H7 (cell line): ENCODE measurements around the gene KLHL2. TPM values are rescaled to one million over a fixed set of nuclear protein-coding genes. Genes with fewer than 3 reads are reported as not detected.
"Not testable (repeated sequence)": the region's sequence is repeated elsewhere in the genome, so short reads cannot be mapped to it uniquely, and the experiment has no call there.

ENCODE experiments used
- DNase-seq: peaks from one replicate; pipeline ENCODE4 v3.0.0; 2012
- H3K27me3 ChIP-seq: 2 replicates; pipeline ENCODE4 v1.6.0; 2011; ENCODE audit warnings: mild to moderate bottlenecking, low read length; ENCODE audit not compliant: control insufficient read depth, insufficient read depth
- H3K36me3 ChIP-seq: replicated peaks from 2 replicates; pipeline ENCODE4 v1.5.1; 2011; ENCODE audit warnings: low read length; ENCODE audit not compliant: control insufficient read depth, insufficient read depth
- H3K4me3 ChIP-seq: 2 replicates; pipeline ENCODE4 v1.5.1; 2011; ENCODE audit warnings: low read depth, mild to moderate bottlenecking, control low read depth, low read length, moderate library complexity; ENCODE audit not compliant: insufficient read depth
- total RNA-seq: library from RNA; depleted of rRNA; stranded (reverse); fragments of >200 nt; shearing (Covaris generic); gene quantifications from 2 replicates; pipeline ENCODE4 v1.2.3, GENCODE V29; 2014

The KLHL2 gene
- total RNA-seq, 1 experiment from 2014 or later = 9.6 TPM

- H3K36me3 ChIP-seq, DNase-seq, H3K4me3 ChIP-seq, H3K27me3 ChIP-seq: not testable (repeated sequence)
Measured at GRCh38 chr4:165212647-165213046, 5.3 kb downstream of the KLHL2 start.

- not testable (repeated sequence) for H3K4me3 ChIP-seq, H3K27me3 ChIP-seq, DNase-seq, H3K36me3 ChIP-seq
Measured at GRCh38 chr4:165213404-165213803, 6.0 kb downstream of the KLHL2 start.

- not testable (repeated sequence) for H3K27me3 ChIP-seq, DNase-seq, H3K36me3 ChIP-seq, H3K4me3 ChIP-seq
Measured at GRCh38 chr4:165213991-165214709, 6.8 kb downstream of the KLHL2 start.

GRCh38 chr4:165215034-165215751 lies 7.8 kb downstream of the KLHL2 start:
- not testable (repeated sequence) for H3K27me3 ChIP-seq, H3K4me3 ChIP-seq, H3K36me3 ChIP-seq, DNase-seq

- H3K4me3 ChIP-seq, H3K27me3 ChIP-seq, H3K36me3 ChIP-seq, DNase-seq: not testable (repeated sequence)
Measured at GRCh38 chr4:165215761-165216487, 8.6 kb downstream of the KLHL2 start.

- no peak overlapping the region for H3K4me3 ChIP-seq
- no peaks in the 10 kb centered on the region for H3K27me3 ChIP-seq
- no peak for DNase-seq
- H3K36me3 ChIP-seq = no peaks in the 10 kb centered on the region
Measured at GRCh38 chr4:165217325-165217724, 10.0 kb downstream of the KLHL2 start.

GRCh38 chr4:165221306-165221705 lies 13.9 kb downstream of the KLHL2 start:
- DNase-seq, H3K4me3 ChIP-seq, H3K36me3 ChIP-seq, H3K27me3 ChIP-seq: not testable (repeated sequence)

- H3K27me3 ChIP-seq, DNase-seq, H3K36me3 ChIP-seq, H3K4me3 ChIP-seq: not testable (repeated sequence)
Measured at GRCh38 chr4:165221993-165222650, 14.8 kb downstream of the KLHL2 start.

- Histone ChIP-seq H3K36me3 (no peaks in the 10 kb centered on the region), H3K27me3 (no peaks in the 10 kb centered on the region), H3K4me3 (no peak overlapping the region)
- no peak for DNase-seq
Measured at GRCh38 chr4:165222651-165222994, 15.3 kb downstream of the KLHL2 start.

- H3K4me3 ChIP-seq, DNase-seq, H3K36me3 ChIP-seq, H3K27me3 ChIP-seq: not testable (repeated sequence)
Measured at GRCh38 chr4:165227401-165227800, 20.0 kb downstream of the KLHL2 start.

GRCh38 chr4:165229490-165230200 lies 22.3 kb downstream of the KLHL2 start:
- H3K4me3 ChIP-seq, H3K36me3 ChIP-seq, DNase-seq, H3K27me3 ChIP-seq: not testable (repeated sequence)

GRCh38 chr4:165232623-165233433 lies 25.5 kb downstream of the KLHL2 start:
- H3K4me3 ChIP-seq, DNase-seq, H3K27me3 ChIP-seq, H3K36me3 ChIP-seq: not testable (repeated sequence)

GRCh38 chr4:165234766-165235165 lies 27.4 kb downstream of the KLHL2 start:
- Histone ChIP-seq H3K27me3 (no peaks in the 10 kb centered on the region), H3K4me3 (no peak overlapping the region), H3K36me3 (no peaks in the 10 kb centered on the region)
- no peak for DNase-seq
